K562 (cell line): Measurements from ENCODE around the gene DCHS2. TPM values are rescaled to one million over a fixed set of nuclear protein-coding genes. Genes with fewer than 3 reads are reported as not detected.

ENCODE experiments used
- CAMTA2 ChIP-seq: fragments of 250-450 bp; sonication (Bioruptor Pico); conservative IDR thresholded peaks from 2 replicates; pipeline ENCODE4 v1.5.1; 2022
- CEBPB ChIP-seq: fragments of 450-650 bp; IDR thresholded peaks from 2 replicates; pipeline ENCODE4 v1.6.1; 2016; ENCODE audit warnings: missing genetic modification characterization, missing compliant biosample characterization
- CUX1 ChIP-seq: fragments of 200-800 bp; sonication (Bioruptor generic); IDR thresholded peaks from 2 replicates; pipeline ENCODE4 v1.6.1; 2016; ENCODE audit warnings: missing genetic modification characterization, missing compliant biosample characterization
- NR2C2 ChIP-seq, 2 experiments: fragments of 200-800 bp in 1 of 2; sonication (Bioruptor generic) in 1 of 2; sonication (generic) in 1 of 2; formaldehyde crosslinking in 1 of 2; IDR thresholded peaks; 2 replicates each; pipeline versions ENCODE4 v1.6.1 to v1.8.0; 2016 to 2022; ENCODE audit warnings: mild to moderate bottlenecking in 1 of 2, missing compliant biosample characterization in 1 of 2, missing genetic modification characterization in 1 of 2, missing genetic modification reagents in 1 of 2
- ZNF197 ChIP-seq: fragments of 200-800 bp; sonication (Bioruptor generic); IDR thresholded peaks from 2 replicates; pipeline ENCODE4 v1.6.1; 2016; ENCODE audit warnings: low read depth, missing genetic modification characterization, missing compliant biosample characterization
- polyA plus RNA-seq, 8 experiments: library from polyadenylated mRNA; depleted of rRNA in 4 of 8; stranded (reverse) in 5 of 8; unstranded in 3 of 8; fragments of >200 nt; fragmentation: Nextera tagmentation in 2 of 8; fragmentation: Illumina TruSeq in 1 of 8; extraction: Ambion mirVana in 2 of 8; extraction: Trizol in 1 of 8; gene quantifications; 2 replicates each; pipeline versions ENCODE4 v1.2.1 to v1.2.3, GENCODE V29; 2011 to 2014; ENCODE audit warnings: inconsistent platforms in 1 of 8, missing spikeins in 1 of 8
- total RNA-seq, 7 experiments: library from RNA; depleted of rRNA in 6 of 7; stranded (reverse); fragments of >200 nt in 6 of 7; fragmentation: Illumina TruSeq in 2 of 7; extraction: Trizol in 2 of 7; gene quantifications; 2 replicates each; pipeline versions ENCODE4 v1.2.1 to v1.2.3, GENCODE V29; 2011 to 2021; ENCODE audit warnings: low replicate concordance in 1 of 7
- TF ChIP-seq, protein P1 (sequence below): sonication (generic); formaldehyde crosslinking; IDR thresholded peaks from 2 replicates; pipeline ENCODE4 v1.8.0; 2023; ENCODE audit warnings: mild to moderate bottlenecking, missing genetic modification reagents
- TF ChIP-seq, protein P2 (sequence below): fragments of 250-450 bp; sonication (Bioruptor Pico); IDR thresholded peaks from 2 replicates; pipeline ENCODE4 v1.4.0; 2020; ENCODE audit warnings: mild to moderate bottlenecking, moderate library complexity
- TF ChIP-seq, protein P3 (sequence below): sonication (generic); formaldehyde crosslinking; IDR thresholded peaks from 2 replicates; pipeline ENCODE4 v1.8.1; 2023; ENCODE audit warnings: mild to moderate bottlenecking, missing genetic modification reagents

DCHS2 gene
- total and polyA plus RNA-seq, 9 of the 15 experiments (the other 6 are each of a cell fraction or from before 2014, with no cell fraction given): 0.49 to 7.1 (median 5.3) TPM

DNA sequence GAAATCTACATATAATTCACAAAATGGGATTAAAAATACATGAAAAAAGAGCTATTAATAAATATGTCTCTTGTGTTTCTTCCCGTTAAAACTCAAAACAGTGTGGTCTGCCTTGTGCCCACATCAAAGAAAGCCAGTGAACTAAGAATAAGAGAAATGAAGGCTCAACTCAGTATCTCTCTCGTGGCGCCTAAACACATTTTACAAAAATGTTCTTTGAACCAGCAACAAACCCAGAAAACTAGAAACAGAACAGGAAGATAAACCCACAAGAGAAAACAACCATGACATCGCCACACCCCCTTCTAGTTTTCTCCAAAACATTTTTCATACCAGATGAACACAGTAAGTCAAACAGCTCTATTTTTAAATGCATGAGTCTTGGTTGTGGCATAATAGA, 130.1 kb downstream of the DCHS2 start (continued):
- TF ChIP-seq, protein P1, sequence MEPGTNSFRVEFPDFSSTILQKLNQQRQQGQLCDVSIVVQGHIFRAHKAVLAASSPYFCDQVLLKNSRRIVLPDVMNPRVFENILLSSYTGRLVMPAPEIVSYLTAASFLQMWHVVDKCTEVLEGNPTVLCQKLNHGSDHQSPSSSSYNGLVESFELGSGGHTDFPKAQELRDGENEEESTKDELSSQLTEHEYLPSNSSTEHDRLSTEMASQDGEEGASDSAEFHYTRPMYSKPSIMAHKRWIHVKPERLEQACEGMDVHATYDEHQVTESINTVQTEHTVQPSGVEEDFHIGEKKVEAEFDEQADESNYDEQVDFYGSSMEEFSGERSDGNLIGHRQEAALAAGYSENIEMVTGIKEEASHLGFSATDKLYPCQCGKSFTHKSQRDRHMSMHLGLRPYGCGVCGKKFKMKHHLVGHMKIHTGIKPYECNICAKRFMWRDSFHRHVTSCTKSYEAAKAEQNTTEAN (CRISPR knock-in tag): no peak
- TF ChIP-seq CAMTA2 (CRISPR knock-in tag) (no peak), ZNF197 (CRISPR knock-in tag) (no peak), CEBPB (tag) (no peak), NR2C2 (CRISPR knock-in tag; IDR thresholded peaks at IDR 0.05) (no peak), NR2C2 (tag; IDR thresholded peaks at IDR 0.05) (no peak), CUX1 (CRISPR knock-in tag) (no peak)
- TF ChIP-seq, protein P2, sequence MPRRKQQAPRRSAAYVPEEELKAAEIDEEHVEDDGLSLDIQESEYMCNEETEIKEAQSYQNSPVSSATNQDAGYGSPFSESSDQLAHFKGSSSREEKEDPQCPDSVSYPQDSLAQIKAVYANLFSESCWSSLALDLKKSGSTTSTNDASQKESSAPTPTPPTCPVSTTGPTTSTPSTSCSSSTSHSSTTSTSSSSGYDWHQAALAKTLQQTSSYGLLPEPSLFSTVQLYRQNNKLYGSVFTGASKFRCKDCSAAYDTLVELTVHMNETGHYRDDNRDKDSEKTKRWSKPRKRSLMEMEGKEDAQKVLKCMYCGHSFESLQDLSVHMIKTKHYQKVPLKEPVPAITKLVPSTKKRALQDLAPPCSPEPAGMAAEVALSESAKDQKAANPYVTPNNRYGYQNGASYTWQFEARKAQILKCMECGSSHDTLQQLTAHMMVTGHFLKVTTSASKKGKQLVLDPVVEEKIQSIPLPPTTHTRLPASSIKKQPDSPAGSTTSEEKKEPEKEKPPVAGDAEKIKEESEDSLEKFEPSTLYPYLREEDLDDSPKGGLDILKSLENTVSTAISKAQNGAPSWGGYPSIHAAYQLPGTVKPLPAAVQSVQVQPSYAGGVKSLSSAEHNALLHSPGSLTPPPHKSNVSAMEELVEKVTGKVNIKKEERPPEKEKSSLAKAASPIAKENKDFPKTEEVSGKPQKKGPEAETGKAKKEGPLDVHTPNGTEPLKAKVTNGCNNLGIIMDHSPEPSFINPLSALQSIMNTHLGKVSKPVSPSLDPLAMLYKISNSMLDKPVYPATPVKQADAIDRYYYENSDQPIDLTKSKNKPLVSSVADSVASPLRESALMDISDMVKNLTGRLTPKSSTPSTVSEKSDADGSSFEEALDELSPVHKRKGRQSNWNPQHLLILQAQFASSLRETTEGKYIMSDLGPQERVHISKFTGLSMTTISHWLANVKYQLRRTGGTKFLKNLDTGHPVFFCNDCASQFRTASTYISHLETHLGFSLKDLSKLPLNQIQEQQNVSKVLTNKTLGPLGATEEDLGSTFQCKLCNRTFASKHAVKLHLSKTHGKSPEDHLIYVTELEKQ (CRISPR knock-in tag): no peak
- TF ChIP-seq, protein P3, sequence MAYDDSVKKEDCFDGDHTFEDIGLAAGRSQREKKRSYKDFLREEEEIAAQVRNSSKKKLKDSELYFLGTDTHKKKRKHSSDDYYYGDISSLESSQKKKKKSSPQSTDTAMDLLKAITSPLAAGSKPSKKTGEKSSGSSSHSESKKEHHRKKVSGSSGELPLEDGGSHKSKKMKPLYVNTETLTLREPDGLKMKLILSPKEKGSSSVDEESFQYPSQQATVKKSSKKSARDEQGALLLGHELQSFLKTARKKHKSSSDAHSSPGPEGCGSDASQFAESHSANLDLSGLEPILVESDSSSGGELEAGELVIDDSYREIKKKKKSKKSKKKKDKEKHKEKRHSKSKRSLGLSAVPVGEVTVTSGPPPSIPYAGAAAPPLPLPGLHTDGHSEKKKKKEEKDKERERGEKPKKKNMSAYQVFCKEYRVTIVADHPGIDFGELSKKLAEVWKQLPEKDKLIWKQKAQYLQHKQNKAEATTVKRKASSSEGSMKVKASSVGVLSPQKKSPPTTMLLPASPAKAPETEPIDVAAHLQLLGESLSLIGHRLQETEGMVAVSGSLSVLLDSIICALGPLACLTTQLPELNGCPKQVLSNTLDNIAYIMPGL: no peak
- TF ChIP-seq, all 486 proteins: peak for 0
